ENCODE measurements around the gene CCDC142.

GRCh38 chr2:74507926-74508520 is 25.2 kb upstream of the CCDC142 start:
- TF ChIP-seq POLR2A (IDR thresholded peaks at IDR 0.05), result no peak
- no peak for TF ChIP-seq CTCF (IDR thresholded peaks at IDR 0.05 in 8 of 11, conservative IDR thresholded peaks at IDR 0.05 in 3 of 11)
- TF ChIP-seq POLR2AphosphoS5 (IDR thresholded peaks at IDR 0.05), result no peak

Data from spleen (tissue), 7 donors.